ENCODE data around the gene NECTIN1. TPM values are rescaled to one million over a fixed set of nuclear protein-coding genes. Genes with fewer than 3 reads are reported as not detected.

The NECTIN1 gene
- polyA plus RNA-seq, 4 donors, result 36.4 to 47.0 (median 37.5) TPM

DNA sequence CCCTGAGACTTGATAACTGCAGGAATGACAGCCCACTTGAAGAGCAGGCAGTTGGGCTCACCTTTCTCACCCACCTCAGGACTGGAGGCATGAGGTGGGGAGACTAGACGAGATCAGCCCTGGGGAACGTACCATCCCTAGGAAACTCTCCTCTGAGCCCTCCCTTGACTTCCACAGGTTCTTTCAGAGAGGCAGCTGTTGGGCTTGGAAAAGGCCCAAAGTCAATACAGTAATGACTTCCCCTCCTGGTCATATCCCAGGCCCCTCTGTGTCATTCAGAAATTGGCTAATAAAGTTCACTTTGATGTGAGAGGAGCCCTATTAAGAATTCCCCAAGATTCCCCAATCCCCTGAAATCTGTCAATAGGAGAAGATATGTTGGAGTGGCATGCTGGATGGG is 5.8 kb upstream of the NECTIN1 start:
- DNase-seq (ENCODE audit: low read depth in 4 of 4, low spot score in 2 of 4), result no peak

DNA sequence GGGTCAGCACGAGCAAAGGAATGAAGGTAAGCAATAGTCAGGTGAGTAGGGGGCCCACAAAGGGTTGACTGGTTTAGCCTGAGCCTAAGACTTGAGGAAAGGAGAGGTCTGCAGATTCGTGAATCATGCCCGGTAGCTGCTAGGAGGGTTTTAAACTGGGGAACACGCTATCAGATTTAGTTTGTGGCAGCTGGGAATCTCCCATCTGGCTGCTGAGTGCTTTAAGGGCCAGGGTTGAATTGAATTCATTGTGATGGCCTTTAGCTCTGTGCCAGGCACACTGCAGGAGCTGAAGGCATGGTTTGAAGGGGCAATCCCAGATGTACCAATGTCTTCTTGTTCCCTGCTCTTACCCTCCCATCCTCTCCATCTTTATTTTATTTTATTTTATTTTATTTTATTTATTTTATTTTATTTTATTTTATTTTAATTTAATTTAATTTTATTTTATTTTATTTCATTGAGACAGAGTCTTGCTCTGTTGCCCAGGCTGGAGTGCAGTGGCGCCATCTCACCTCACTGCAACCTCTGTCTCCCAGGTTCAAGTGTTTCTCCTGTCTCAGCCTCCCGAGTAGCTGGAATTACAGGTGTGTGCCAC is 1.9 kb upstream of the NECTIN1 start:
- DNase-seq (ENCODE audit: low read depth in 4 of 4, low spot score in 2 of 4), result no peak

DNA sequence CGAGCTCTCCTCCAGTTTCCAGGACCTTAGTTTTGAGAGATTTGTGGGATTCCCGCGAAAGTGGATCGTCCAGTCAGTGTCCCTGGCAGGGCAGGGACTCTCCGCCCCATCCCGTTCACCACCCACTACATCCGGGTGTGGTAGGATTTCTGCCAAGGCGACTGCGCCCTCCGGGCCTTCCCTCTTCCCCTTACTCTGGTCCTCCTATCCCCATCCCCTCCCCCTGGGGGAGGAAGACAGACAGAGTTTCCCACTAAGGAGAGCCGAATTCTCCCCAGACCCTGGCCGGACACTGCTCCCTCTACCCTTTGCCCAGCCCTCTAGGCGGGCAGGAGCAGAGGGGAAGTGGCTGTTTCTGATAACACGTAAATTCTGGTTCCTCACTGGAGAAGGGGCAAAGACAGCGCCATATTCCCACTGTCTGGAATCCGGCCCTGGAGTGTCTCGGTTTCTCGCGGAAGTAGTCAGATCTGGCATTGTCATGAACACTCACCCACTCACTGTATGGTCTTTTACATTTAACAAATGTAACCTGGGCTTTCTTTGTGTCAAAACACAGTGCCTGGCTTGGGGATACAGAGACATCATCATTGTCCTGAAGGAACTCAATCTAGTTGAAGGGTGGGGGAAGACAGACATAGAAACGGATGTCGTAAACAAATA is 1.1 kb upstream of the NECTIN1 start:
- DNase-seq (ENCODE audit: low read depth in 4 of 4, low spot score in 2 of 4), result no peak

DNA sequence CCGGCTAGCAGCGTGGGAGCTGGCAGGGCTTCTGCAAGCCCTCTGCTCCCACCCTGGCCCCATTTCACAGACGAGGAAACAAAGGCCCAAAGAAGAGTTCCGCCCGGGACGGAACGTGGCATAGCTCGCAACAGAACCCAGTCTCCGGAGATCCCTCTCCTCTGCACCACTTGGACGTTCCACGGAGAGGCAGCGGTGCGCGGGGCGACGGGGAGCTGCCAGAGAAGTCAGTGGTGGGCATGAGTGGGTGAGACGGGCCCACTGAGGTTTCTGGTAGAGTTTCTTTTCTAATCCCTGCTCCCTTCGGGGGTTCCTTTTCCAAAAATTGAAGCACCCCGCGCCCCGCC is 554 bp upstream of the NECTIN1 start:
- DNase-seq (ENCODE audit: low read depth in 4 of 4, low spot score in 2 of 4), result no peak

DNA sequence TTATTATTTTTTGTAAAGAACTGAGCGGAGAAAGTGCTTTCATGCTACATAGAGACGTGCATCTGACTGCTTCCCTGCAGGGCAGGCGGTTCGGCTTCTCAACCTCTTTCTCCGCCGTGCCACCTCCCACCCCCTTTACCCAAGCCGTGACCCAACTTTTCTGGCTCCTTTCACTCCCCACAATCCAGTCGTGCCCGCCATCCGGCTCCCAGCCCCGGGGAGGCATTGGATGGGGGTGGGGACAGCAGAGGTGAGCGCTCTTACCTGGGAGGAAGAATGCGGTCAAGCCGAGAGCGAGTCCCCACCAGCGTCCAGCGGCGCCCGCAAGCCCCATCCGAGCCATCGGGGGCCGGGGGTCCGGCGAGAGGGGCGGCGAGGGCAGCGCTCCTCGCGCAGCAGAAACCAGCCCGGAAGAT is 781 bp downstream of the NECTIN1 start:
- no peak for DNase-seq (ENCODE audit: low read depth in 4 of 4, low spot score in 2 of 4)

DNA sequence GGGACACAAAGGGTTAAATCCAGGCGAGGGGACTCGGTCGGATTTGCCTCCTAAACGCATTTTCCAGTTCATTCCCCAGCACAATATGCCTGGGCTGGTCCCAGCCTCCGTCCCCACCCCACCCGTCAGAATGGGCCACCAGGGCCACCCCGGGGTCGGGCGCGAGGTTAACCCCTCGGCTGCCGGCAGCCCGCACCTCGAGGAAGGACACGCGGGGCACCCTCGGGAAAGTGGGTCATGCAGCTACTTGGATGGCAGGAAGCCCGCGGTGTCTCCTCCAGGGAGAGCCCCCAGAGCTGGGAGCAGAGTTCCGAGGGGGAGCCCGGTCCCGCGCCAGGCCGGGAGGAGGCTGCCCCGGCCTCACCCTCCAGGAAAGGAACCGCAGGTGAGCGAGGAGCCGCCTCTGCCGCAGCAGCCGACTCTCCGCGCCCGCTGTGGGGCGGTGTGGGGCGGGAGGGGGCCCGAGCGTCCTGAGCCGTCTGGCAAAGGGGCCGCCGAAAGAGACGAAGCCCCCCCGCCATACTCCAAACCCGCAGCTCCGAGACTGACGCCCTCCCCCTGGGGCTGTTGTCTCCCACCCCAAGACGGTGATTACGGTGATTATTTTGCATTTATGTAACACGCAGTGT is 1.4 kb downstream of the NECTIN1 start:
- DNase-seq (ENCODE audit: low read depth in 4 of 4, low spot score in 2 of 4), result no peak

DNA sequence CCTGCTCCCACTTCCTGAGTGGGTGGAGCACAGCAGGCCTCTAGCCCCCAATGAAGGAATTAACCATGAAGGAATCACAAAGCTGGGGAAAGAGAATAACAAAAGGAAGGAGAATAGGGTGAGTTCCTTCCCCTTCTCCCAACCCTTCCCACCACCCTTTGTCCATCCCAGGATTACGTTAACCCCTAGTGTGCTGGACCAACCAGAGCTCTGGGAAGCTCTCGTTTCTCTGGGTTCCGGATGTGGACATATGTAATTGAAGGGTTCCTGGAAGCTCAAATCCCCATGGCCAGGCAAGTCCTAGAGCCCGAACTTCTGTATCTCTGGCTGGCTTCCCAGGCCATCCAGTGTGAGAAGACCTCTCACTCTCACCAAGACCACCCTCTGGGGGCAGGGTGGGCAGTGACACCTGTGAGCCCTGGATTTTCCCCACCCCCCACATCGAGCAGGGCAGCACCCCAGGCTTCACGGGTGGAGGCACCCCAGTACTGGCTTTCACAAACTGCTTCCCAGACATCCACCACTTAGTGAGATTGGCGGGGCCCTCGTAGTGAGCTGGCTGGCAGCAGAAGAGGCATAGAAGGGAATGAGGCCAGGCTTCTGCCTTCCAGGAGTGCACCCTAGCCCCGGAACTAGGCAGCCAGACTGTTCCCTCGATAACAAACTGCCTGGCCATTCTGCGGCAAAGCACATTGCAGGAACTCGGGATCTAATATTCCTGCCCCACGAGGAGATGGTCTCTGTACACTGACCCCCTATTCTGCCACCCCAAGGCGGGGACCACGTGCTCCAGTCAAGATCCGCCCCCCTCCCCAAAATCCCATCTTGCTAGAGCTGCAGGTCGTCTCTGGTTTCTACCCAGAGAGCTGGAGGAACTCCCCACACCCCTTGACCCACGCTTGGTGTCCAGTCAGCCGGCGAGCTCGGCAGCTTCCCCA is 2.1 kb downstream of the NECTIN1 start:
- DNase-seq (ENCODE audit: low read depth in 4 of 4, low spot score in 2 of 4), result no peak

DNA sequence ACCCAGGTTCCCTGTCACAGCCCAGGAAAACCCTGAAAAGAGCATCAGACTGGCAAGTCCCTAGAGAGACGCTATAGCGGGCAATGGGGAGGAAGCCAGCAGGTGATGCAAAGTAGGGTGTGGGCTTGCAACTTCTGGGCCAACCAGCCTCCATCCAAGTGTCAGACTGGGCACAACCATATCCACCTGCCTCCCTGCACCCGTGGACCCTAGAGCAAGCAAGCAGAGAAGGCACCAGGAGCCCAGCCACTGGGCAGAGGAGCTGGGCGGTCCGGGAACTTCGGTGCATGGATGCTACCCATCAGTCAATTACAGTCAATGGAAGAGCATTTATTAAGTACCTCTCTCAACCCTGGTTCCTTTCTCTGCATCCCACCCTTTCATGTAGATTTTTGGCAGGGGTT is 2.8 kb downstream of the NECTIN1 start:
- no peak for DNase-seq (ENCODE audit: low read depth in 4 of 4, low spot score in 2 of 4)

DNA sequence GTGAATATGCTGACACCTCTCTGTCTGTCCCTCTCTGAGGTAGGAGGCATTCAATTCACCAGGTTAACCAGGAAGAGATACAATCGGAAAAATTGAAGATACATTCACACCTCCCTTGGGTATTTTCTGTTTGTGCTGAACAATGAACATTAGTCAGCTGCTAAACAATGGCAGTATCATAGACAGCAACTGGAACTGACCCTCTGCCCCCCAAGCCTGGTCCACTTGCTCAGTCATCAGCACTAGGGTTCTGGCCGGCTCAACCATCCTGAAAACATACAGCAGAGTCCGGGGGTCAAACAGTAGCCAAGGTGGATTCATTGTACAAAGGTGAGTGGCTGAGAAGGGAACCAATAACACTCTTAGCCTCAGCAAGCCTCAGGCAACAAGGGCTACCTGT is 4.0 kb downstream of the NECTIN1 start:
- DNase-seq (ENCODE audit: low read depth in 4 of 4, low spot score in 2 of 4), result no peak

DNA sequence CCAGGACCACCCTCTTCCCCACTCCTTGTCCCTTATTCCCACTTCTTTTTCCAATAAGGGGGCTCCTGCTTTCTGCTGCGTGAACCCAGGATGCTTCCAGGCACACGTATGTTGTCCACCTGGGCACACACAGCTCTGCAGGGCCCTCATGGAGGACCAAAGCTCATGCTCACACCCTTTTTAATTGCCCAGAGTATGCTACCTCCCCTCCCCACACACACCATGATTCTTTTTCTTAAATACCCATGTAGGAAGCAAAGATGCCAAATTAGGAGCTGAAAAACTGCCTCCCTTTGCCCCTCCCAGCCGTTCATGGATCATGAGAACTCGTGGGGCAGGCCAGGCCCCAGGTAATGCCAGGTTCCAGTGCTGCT is 5.1 kb downstream of the NECTIN1 start:
- no peak for DNase-seq (ENCODE audit: low read depth in 4 of 4, low spot score in 2 of 4)

DNA sequence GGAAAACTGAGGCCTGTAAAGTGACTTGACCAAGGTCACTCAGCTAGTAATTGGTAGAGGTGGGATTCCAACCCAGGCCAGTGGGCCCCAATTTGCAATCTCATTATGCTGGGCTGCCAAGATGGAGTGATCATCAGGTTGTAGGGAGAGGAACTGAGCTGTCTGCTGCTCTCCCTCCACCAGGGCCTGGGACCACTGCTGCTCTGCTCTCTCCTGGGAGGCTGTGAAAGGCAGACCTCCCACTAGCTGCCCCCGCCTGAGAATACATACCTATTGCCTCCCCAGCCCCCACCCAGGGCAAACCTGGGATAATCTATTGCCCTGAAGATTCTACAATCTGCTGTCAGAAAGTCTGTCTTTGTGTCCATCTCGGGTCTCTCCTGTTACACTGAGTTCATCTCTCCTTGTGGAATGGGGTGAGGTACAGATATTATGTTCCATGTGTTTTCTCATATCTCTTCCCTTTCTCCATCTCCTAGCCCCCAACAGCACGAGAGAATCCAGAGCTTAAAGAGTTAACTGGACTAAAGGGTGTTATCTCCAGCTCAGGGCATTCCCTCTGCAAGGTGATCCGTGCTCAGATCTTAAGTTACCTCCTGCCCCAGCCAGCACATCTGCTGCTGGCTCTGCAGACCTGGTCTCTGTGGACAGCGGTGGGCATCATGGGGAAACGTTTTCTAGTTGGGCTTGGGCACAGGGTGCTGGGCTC is 5.6 kb downstream of the NECTIN1 start:
- DNase-seq (ENCODE audit: low read depth in 4 of 4, low spot score in 2 of 4), result no peak

DNA sequence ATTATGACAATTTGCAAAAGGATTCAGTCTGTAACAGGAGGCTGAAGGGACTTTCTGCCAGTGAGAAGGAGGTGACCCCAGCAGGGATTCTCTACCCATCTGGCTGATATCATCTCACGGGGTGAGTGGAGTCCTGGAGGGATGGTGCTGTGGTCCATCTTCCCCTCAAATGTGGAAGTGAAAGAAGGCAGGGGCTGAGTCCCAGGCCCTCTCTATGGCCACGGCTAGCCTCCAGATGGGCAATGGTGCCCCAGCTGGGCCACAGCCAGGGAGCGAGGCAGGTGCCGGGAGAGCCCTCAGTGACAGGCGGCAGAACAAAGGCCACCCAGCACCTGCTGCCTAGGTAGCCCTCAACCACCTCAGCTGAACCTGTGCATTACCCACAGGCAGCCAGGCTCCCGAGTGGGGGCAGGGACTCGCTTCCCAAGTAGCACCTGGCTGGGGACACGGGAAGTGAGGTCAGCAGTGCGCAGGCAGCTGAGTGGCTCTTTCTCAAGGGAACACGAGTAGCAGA is 6.7 kb downstream of the NECTIN1 start:
- DNase-seq (ENCODE audit: low read depth in 4 of 4, low spot score in 2 of 4), result no peak

DNA sequence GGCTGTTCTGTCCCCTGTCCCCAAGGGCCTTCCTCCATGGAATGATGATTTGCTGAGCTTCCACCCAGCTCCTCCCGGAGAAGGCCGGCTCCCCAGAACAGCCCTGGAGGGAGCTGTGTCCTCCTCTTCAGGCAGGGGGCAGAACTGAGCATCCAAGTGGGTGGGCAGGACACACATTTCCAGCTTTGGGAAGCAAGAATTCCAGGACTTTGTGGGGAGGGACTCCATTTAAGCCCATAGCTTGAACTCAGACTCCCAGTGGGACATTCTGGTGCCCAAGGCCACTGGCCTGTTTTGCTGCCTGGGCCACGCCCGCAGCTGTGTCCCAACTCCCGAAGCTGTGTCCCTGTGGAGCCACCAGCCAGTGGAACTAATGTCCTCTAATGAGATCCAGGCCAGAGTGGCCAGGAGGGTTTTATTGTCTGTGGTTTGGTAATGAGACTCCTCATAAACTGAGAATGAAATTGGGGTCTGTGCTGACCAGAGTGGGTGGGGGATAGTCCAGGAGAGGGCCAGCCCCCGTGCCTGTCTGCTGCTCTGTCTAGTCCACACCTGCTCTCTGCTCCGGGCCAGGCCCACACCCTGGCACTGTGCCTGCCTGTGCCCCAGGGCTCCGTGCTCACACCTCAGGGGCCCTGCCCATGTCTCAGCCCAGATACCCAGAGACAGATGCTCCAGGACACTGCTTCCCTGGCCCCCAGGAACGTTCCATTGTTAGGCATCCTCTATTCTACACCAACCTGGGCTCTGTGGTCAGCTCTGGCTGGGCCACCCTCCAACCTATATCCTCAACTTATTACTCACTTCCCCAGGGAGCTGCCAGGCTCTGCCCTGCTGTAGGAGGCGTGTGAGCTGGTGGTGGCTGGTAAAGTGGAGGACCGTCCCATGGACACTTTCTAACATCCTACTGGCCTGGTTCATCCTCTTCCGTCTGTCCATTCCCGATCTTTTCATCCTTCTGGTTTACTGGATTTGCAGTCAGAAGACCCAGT is 7.6 kb downstream of the NECTIN1 start:
- DNase-seq (ENCODE audit: low read depth in 4 of 4, low spot score in 2 of 4), result no peak

DNA sequence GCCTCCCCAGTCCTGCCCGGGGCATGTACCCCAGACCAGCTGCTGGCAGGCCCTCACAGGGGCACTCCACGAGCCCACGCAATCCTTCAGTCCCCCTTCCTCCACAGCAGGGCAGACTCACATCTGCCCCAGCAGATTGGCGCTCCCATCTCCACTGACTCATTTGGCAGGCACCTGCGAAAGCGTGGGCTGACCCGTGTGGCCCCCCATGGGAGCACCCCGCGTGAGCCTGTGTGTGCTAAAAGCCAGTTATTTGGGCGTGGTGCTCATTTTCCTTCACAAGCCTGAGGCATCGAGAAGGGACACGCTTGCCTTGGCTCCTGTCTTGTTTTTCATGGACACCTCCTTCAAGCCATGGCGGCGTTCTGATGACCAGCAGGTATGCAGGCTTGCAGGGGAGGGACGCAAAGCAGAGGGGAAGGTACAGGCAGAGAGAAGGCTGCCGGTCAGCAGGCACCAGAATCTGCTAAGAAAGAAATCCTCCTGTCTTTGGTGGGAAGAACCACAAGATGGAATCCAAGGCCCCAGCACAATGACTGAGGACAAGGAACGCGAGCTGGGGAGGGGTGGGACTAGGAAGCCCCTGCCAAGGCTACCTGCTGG is 8.6 kb downstream of the NECTIN1 start:
- DNase-seq (ENCODE audit: low read depth in 4 of 4, low spot score in 2 of 4), result no peak

DNA sequence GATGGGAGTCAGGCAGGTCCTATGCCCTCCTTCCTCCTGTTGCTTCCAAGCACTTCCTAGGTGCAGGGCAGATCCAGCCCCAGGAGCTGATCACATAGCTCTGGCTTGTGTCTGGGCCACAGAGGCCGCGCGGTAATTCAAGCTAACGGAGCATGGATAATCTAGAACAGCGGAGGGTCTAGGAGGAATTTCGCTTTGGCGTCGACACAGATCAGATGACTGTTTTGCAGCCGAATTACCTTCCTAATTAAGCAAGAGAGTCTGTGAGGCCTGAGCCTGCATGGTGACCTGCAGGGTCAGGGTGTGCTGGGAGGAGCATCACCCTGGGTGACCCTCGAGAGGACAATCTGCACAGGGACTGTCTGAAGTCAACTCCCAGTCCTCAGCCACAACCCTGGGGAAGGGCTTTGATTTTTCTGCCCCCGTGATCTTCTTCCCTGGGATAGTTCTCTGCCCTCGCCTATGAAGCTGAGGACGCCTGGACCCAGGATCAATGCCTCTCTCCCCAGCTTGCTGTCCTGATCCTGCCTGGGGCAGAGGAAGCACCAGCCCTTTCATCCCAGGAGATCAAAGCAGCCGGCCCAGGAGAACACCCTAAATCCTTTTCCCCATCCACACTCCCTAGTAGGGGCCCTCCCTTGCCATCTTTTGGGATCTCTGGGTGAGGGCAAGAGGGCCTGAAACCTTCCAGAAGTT is 11.0 kb downstream of the NECTIN1 start:
- DNase-seq (ENCODE audit: low read depth in 4 of 4, low spot score in 2 of 4), result no peak

DNA sequence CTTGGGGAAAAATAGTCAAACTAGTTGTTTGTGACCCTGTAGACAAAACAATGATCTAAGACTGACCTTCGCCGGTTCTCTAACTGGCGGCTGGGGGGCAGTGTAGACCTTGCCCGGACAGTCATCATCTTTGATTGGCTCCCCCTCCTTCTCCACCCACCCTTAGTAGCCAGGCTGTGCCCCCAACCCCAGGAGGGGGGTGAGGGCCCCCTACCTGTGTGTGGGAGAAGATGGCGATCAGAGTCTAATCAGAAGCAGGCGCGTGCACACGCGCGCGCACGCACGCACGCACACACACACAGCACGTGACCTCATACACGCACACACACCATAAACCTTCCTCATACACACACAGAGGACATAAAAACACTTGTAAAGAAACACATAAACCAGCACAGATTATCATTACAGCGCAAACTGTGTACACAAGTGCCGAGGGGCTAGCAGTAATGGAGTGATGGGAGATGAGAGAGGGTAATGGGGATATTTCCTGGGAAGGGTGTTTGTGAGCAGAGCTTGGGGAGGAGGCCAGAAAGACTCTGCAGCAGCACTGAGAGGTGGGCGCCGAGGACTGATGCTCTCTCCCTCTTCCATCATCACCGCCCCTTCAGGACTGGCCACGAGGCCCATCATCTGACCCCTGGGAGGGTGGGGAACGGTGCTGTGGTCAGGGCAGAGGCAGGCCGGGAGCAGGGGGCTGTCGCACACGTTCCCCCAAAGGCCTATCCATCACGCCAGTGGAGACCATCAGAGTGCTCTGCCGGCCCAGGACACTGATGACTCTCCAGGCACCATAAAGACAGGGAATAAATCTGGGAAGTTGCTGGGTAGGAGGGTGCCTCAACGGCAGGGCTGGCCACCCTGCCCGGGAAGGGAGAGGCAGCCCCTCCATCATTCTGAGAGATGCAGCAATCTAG is 12.2 kb downstream of the NECTIN1 start:
- DNase-seq (ENCODE audit: low read depth in 4 of 4, low spot score in 2 of 4), result no peak

DNA sequence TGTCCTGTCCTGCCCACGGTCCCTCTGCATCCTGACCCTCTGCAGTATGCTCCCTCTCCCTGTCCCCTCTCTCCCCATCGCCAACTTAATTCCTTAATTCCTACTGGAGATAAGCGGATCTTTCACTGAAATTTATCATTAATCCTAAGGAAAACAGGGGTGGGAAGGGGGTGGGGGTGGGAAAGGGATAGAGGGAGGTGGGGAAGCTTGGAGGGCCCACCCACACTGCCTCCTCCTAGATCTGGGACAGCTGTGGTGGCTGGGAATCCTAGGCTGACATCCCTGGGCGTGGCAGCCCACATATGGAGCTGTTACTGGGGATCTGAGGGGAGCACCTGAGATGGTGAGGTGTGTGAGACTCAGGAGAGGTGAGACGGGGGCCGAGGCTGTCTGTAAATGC is 14.4 kb downstream of the NECTIN1 start:
- no peak for DNase-seq (ENCODE audit: low read depth in 4 of 4, low spot score in 2 of 4)
